Esophagus squamous epithelium (tissue), 5 donors: Measurements from ENCODE around the gene MYO6. TPM values are rescaled to one million over a fixed set of nuclear protein-coding genes. Genes with fewer than 3 reads are reported as not detected.

Source experiments
- DNase-seq: peaks from one replicate; lab custom pipeline; 2025; lab: John Stamatoyannopoulos, UW
- H3K27ac ChIP-seq, 4 donors: fragments of 200-600 bp; sonication (generic); one replicate each; pipeline ENCODE4 v1.5.1; 2016 to 2019; ENCODE audit warnings: mild to moderate bottlenecking in 1 of 4
- H3K27me3 ChIP-seq, 4 donors: fragments of 200-600 bp; sonication (generic); 1 replicate in 3 of 4; 2 replicates in 1 of 4; pipeline versions ENCODE4 v1.5.1 to v1.6.0; 2017 to 2021; ENCODE audit warnings: antibody characterized with exemption in 1 of 4
- H3K36me3 ChIP-seq, 3 donors: fragments of 200-600 bp; sonication (generic); one replicate each; pipeline ENCODE4 v1.5.1; 2016 to 2019
- H3K4me1 ChIP-seq, 3 donors: fragments of 200-600 bp; sonication (generic); one replicate each; pipeline ENCODE4 v1.5.1; 2017 to 2019
- H3K4me3 ChIP-seq, 4 donors: fragments of 200-600 bp; sonication (generic); 1 replicate in 3 of 4; 2 replicates in 1 of 4; pipeline ENCODE4 v1.5.1; 2016 to 2019; ENCODE audit warnings: mild to moderate bottlenecking in 2 of 4, moderate library complexity in 1 of 4
- H3K9me3 ChIP-seq, 3 donors: fragments of 200-600 bp; sonication (generic); one replicate each; pipeline ENCODE4 v1.5.1; 2016 to 2019
- CTCF ChIP-seq, 6 experiments: fragments of 450-650 bp in 4 of 6; fragments of 200-600 bp in 2 of 6; sonication (generic) in 2 of 6; IDR thresholded peaks; one replicate each; pipeline ENCODE4 v1.5.1; 2016 to 2019; ENCODE audit warnings: antibody characterized with exemption in 6 of 6, mild to moderate bottlenecking in 4 of 6, moderate library complexity in 4 of 6
- POLR2A ChIP-seq, 4 donors: fragments of 450-650 bp; IDR thresholded peaks; one replicate each; pipeline ENCODE4 v1.6.1; 2017; ENCODE audit warnings: antibody characterized with exemption in 4 of 4, mild to moderate bottlenecking in 4 of 4, moderate library complexity in 3 of 4
- WGBS, 2 donors: methylation state at CpG; one replicate each; pipeline ENCODE4 v1.1.5; 2018; 5-methylcytosine and 5-hydroxymethylcytosine counted together
- intact Hi-C: fragments of 100-400 bp; cut with DNase I; formaldehyde crosslinking; loops from one replicate; pipeline ENCODE4 v1.15.0; 2022
- total RNA-seq, 4 donors: library from RNA; depleted of rRNA; stranded (reverse); fragments of >200 nt; gene quantifications; one replicate each; pipeline ENCODE4 v1.1.0, GENCODE V29; 2016
- donor health status: DM: yes; HTN: yes; CAD: no.

The MYO6 gene
- total RNA-seq, 4 donors from 2014 or later, result 22.1 to 37.0 (median 31.5) TPM

- WGBS, 2 donors, result 88 to 100% methylated on average over 1 of the region's 1 CpG
- intact Hi-C loops, result no loop called here
- H3K4me3 ChIP-seq, result no peak overlapping the region
- no peaks in the 10 kb centered on the region for H3K9me3 ChIP-seq
- no peak overlapping the region for H3K27ac ChIP-seq
- no peaks in the 10 kb centered on the region for H3K27me3 ChIP-seq
- H3K36me3 ChIP-seq, result peaks cover 0 to 17% (median 0%) of the 10 kb centered on the region in 3 donors
- TF ChIP-seq POLR2A (IDR thresholded peaks at IDR 0.05) (no peak), CTCF (IDR thresholded peaks at IDR 0.05) (no peak)
- DNase-seq, result no peak
- H3K4me1 ChIP-seq, result no peaks in the 10 kb centered on the region
Measured at GRCh38 chr6:75761489-75761888, 12.4 kb downstream of the MYO6 start.

GRCh38 chr6:75762063-75762462, 13.0 kb downstream of the MYO6 start:
- intact Hi-C loops, result no loop called here
- no peak for DNase-seq
- H3K27ac ChIP-seq, result no peak overlapping the region
- no peaks in the 10 kb centered on the region for H3K4me1 ChIP-seq
- peaks cover 0 to 17% (median 0%) of the 10 kb centered on the region in 3 donors for H3K36me3 ChIP-seq
- no peak for TF ChIP-seq POLR2A (IDR thresholded peaks at IDR 0.05)
- no peak for TF ChIP-seq CTCF (IDR thresholded peaks at IDR 0.05)
- no peaks in the 10 kb centered on the region for H3K9me3 ChIP-seq
- 90 to 94% methylated on average over 8 of the region's 8 CpGs for WGBS, 2 donors
- H3K27me3 ChIP-seq, result no peaks in the 10 kb centered on the region
- H3K4me3 ChIP-seq, result no peak overlapping the region

- intact Hi-C loops, result no loop called here
- no peaks in the 10 kb centered on the region for H3K4me1 ChIP-seq
- no peak for DNase-seq
- no peaks in the 10 kb centered on the region for H3K27me3 ChIP-seq
- H3K36me3 ChIP-seq, result peaks cover 0 to 17% (median 0%) of the 10 kb centered on the region in 3 donors
- no peaks in the 10 kb centered on the region for H3K9me3 ChIP-seq
- H3K4me3 ChIP-seq, result no peak overlapping the region
- TF ChIP-seq CTCF (IDR thresholded peaks at IDR 0.05), result no peak
- no peak for TF ChIP-seq POLR2A (IDR thresholded peaks at IDR 0.05)
- H3K27ac ChIP-seq, result no peak overlapping the region
Measured at GRCh38 chr6:75766387-75766786, 17.3 kb downstream of the MYO6 start.

GRCh38 chr6:75770844-75771243, 21.8 kb downstream of the MYO6 start:
- WGBS, 2 donors, result 89 to 94% methylated on average over 3 to 5 of the region's 5 CpGs
- intact Hi-C loops, result no loop called here
- no peak for DNase-seq
- Histone ChIP-seq H3K27ac (no peak overlapping the region), H3K27me3 (no peaks in the 10 kb centered on the region), H3K9me3 (no peaks in the 10 kb centered on the region), H3K36me3 (peaks cover 0 to 3% (median 0%) of the 10 kb centered on the region in 3 donors), H3K4me3 (no peak overlapping the region), H3K4me1 (no peaks in the 10 kb centered on the region)
- TF ChIP-seq CTCF (IDR thresholded peaks at IDR 0.05) (no peak), POLR2A (IDR thresholded peaks at IDR 0.05) (no peak)

- Histone ChIP-seq H3K36me3 (no peaks in the 10 kb centered on the region), H3K4me1 (no peaks in the 10 kb centered on the region), H3K4me3 (no peak overlapping the region), H3K27me3 (no peaks in the 10 kb centered on the region), H3K9me3 (no peaks in the 10 kb centered on the region), H3K27ac (no peak overlapping the region)
- no peak for DNase-seq
- intact Hi-C loops, result no loop called here
- 85 to 93% methylated on average over 2 to 3 of the region's 3 CpGs for WGBS, 2 donors
- TF ChIP-seq CTCF (IDR thresholded peaks at IDR 0.05) (no peak), POLR2A (IDR thresholded peaks at IDR 0.05) (no peak)
Measured at GRCh38 chr6:75775219-75775618, 26.2 kb downstream of the MYO6 start.
